ENCODE results near the gene PCP2. TPM values are rescaled to one million over a fixed set of nuclear protein-coding genes. Genes with fewer than 3 reads are reported as not detected.

The PCP2 gene
- total and polyA plus RNA-seq, 2 of the 13 experiments (the other 11 are each of a cell fraction or from before 2014, with no cell fraction given): 0.62 TPM; not detected in 1

- no peak overlapping the region for H3K27ac ChIP-seq (ENCODE audit: extremely low read length, insufficient read depth, low read length)
- BruUV-seq (replicated peaks): no TSS peak
- in situ Hi-C loops (cut with HindIII; ENCODE audit: extremely low pct_ligation_motif_present, low pct_unique_long_range_greater_than_20kb): no loop called here
- TF ChIP-seq IRX3 (CRISPR knock-in tag; IDR thresholded peaks at IDR 0.05; ENCODE audit: borderline replicate concordance, low read depth): no peak
- no peak for TF ChIP-seq DDIT3 (CRISPR knock-in tag; IDR thresholded peaks at IDR 0.05)
- TF ChIP-seq ZNF282 (IDR thresholded peaks at IDR 0.05; ENCODE audit: partially characterized antibody): no peak
- no peak for TF ChIP-seq ZNF740 (CRISPR knock-in tag; IDR thresholded peaks at IDR 0.05)
- no peak for TF ChIP-seq ZNF747 (CRISPR knock-in tag; IDR thresholded peaks at IDR 0.05; ENCODE audit: borderline replicate concordance)
- no peak for TF ChIP-seq ZNF569 (CRISPR knock-in tag; IDR thresholded peaks at IDR 0.05; ENCODE audit: borderline replicate concordance)
- TF ChIP-seq ZNF773 (CRISPR knock-in tag; IDR thresholded peaks at IDR 0.05; ENCODE audit: borderline replicate concordance): no peak
- ChIA-PET POLR2A (no interaction called here), CTCF (ENCODE audit: low intra/inter-chr PET ratio, low total read pairs) (no interaction called here)
- peaks cover 3% of the 10 kb centered on the region for H3K4me1 ChIP-seq (ENCODE audit: insufficient read depth, low read length)
- no peak overlapping the region for H2AFZ ChIP-seq (ENCODE audit: low read length)
- H3K79me2 ChIP-seq (ENCODE audit: insufficient read depth, low read length): no peaks in the 10 kb centered on the region
- no peaks in the 10 kb centered on the region for H3K27me3 ChIP-seq (ENCODE audit: control insufficient read depth in 1 of 2, insufficient read depth in 2 of 2, low read length in 2 of 2)
- H3K36me3 ChIP-seq (replicated peaks in 1 of 2; ENCODE audit: control insufficient read depth in 1 of 2, insufficient read depth in 2 of 2, low read length in 2 of 2): no peaks in the 10 kb centered on the region; a peak in 1 of 5 replicates
- ATAC-seq (no peak), DNase-seq (ENCODE audit: low spot score) (no peak), FAIRE-seq (no peak)
- no peak overlapping the region for H3K4me3 ChIP-seq (replicated peaks in 1 of 3; ENCODE audit: insufficient read depth in 1 of 3, low read depth in 2 of 3, low read length in 3 of 3)
- H3K9ac ChIP-seq (ENCODE audit: insufficient read depth, low read depth, low read length): no peak overlapping the region
- no peaks in the 10 kb centered on the region; the same call in 1 of the 2 replicates for H4K20me1 ChIP-seq (ENCODE audit: insufficient read depth, low read length)
- no peaks in the 10 kb centered on the region for H3K9me3 ChIP-seq (ENCODE audit: low read length)
- no peak overlapping the region for H3K4me2 ChIP-seq (ENCODE audit: low read depth, low read length)
- over 99% methylated on average over 8 of the region's 8 CpGs for WGBS (ENCODE audit: low lambda C conversion rate)
- intact Hi-C loops (cut with micrococcal nuclease; ENCODE audit: unreplicated experiment): no loop called here
Measured at GRCh38 chr19:7643031-7643415, 9.5 kb upstream of the PCP2 start.

- Histone ChIP-seq H3K79me2 (ENCODE audit: insufficient read depth, low read length) (peaks cover 5% of the 10 kb centered on the region), H3K27me3 (ENCODE audit: control insufficient read depth in 1 of 2, insufficient read depth in 2 of 2, low read length in 2 of 2) (no peaks in the 10 kb centered on the region; a peak in 1 of 5 replicates), H3K9ac (ENCODE audit: insufficient read depth, low read depth, low read length) (no peak overlapping the region), H3K4me2 (ENCODE audit: low read depth, low read length) (no peak overlapping the region), H3K4me1 (ENCODE audit: insufficient read depth, low read length) (peaks cover 8% of the 10 kb centered on the region), H4K20me1 (ENCODE audit: insufficient read depth, low read length) (no peaks in the 10 kb centered on the region; the same call in 1 of the 2 replicates), H2AFZ (ENCODE audit: low read length) (no peak overlapping the region), H3K36me3 (replicated peaks in 1 of 2; ENCODE audit: control insufficient read depth in 1 of 2, insufficient read depth in 2 of 2, low read length in 2 of 2) (no peaks in the 10 kb centered on the region; a peak in 1 of 5 replicates), H3K4me3 (replicated peaks in 1 of 3; ENCODE audit: insufficient read depth in 1 of 3, low read depth in 2 of 3, low read length in 3 of 3) (no peak overlapping the region), H3K27ac (ENCODE audit: extremely low read length, insufficient read depth, low read length) (no peak overlapping the region), H3K9me3 (ENCODE audit: low read length) (no peaks in the 10 kb centered on the region)
- in situ Hi-C loops (cut with HindIII; ENCODE audit: extremely low pct_ligation_motif_present, low pct_unique_long_range_greater_than_20kb): no loop called here
- DNase-seq (ENCODE audit: low spot score) (no peak), FAIRE-seq (no peak), ATAC-seq (no peak)
- no TSS peak for BruUV-seq (replicated peaks)
- WGBS (ENCODE audit: low lambda C conversion rate): 97% methylated on average over 22 of the region's 27 CpGs
- POLR2A ChIA-PET: no interaction called here
- CTCF ChIA-PET (ENCODE audit: low intra/inter-chr PET ratio, low total read pairs): no interaction called here
- intact Hi-C loops (cut with micrococcal nuclease; ENCODE audit: unreplicated experiment): no loop called here
- TF ChIP-seq E2F1 (CRISPR knock-in tag; IDR thresholded peaks at IDR 0.05) (no peak), EZH2 (conservative IDR thresholded peaks at IDR 0.05; ENCODE audit: low read depth, low read length) (no peak), TERF1 (CRISPR knock-in tag; IDR thresholded peaks at IDR 0.05) (no peak), TRIM24 (CRISPR knock-in tag; IDR thresholded peaks at IDR 0.05) (no peak), AGO2 (optimal IDR thresholded peaks at IDR 0.05; ENCODE audit: low read depth, low read length) (peak; percentile 66), ZFAT (CRISPR knock-in tag; conservative IDR thresholded peaks at IDR 0.05) (no peak), SOX13 (IDR thresholded peaks at IDR 0.05) (no peak), SOX13 (CRISPR knock-in tag; conservative IDR thresholded peaks at IDR 0.05 in 1 of 2, IDR thresholded peaks at IDR 0.05 in 1 of 2) (no peak)
Measured at GRCh38 chr19:7642295-7643030, 8.9 kb upstream of the PCP2 start.
